Measurements from ENCODE around the gene HTT-AS.

Gene HTT-AS

GRCh38 chr4:3030566-3031356, 43.6 kb downstream of the HTT-AS start:
- no peak for DNase-seq (ENCODE audit: low spot score)

DNA sequence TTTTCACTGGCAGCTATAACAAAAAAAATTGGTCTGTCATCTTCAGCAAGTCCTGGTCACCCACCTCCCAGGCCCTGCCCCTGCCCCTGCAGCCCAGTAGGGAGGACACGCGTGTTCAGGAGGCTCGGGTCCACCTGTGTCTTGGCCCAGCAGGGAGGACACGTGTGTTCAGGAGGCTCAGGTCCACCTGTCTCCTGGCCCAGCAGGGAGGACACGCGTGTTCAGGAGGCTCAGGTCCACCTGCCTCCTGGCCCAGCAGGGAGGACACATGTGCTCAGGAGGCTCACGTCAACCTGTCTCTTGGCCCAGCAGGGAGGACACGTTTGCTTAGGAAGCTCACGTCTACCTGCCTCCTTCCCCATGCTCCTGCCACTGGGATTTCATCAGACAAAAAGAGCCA, 44.9 kb downstream of the HTT-AS start:
- no peak for DNase-seq (ENCODE audit: low spot score)

- DNase-seq (ENCODE audit: low spot score) = no peak
Measured at GRCh38 chr4:3026540-3026939, 47.8 kb downstream of the HTT-AS start.

GRCh38 chr4:3025881-3026280, 48.5 kb downstream of the HTT-AS start:
- no peak for DNase-seq (ENCODE audit: low spot score)

DNA sequence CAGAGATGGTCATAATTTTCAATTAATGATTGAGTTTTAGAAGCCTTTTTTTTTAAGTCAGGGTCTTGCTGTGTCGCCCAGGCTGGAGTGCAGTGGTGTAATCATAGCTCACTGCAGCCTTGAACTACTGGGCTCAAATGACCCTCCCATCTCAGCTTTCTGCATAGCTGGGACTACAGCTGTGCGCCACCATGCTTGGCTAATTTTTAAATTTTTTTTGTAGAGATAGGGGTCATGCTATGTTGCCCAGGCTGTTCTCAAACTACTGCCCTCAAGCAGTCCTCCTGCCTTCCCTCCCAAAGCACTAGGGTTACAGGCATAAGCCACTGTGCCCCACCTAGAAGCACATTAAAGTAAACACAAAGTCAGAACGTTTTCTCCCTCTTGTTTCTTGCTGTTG, 51.7 kb downstream of the HTT-AS start:
- no peak for DNase-seq (ENCODE audit: low spot score)

DNA sequence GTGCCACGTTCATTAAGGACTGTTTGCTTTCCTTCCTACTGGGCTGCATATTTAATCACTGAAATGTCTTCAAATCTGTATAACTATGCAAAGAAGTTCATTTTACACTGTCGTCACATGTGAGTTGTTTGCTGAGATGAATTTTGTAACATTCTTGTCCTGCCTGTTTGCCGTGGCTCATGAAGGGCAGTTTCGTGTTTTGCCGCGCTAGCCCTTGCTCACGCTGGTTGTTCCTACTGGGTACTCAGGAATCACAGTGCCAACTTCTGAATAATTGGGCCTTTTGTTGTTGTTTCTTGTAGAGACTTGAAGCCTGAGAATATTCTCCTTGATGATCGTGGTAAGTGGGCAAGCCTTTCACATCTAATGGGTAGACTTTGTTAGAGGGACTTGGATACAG, 52.2 kb downstream of the HTT-AS start:
- no peak for DNase-seq (ENCODE audit: low spot score)

GRCh38 chr4:3021627-3022026, 52.7 kb downstream of the HTT-AS start:
- no peak for DNase-seq (ENCODE audit: low spot score)

DNA sequence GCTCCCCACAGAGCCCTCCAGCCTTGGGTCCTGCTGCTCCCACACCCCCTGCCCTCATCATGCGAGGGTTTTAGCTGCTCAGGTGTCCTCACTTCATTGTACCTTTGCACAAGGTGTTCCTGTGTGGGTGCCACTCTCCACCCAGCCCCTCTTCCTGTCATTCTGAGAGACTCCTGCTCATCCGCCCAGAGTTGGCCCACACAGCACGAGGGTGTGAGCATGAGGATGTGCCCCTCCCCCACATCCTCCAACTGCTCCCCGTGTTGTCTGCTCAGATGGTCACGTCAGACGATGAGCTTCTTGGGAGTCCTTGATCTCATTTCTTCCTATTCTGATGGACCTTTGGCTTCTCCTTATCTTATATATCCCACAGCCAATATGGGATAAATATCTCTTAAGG, 53.2 kb downstream of the HTT-AS start:
- DNase-seq (ENCODE audit: low spot score) = no peak

GRCh38 chr4:3019145-3019846, 55.0 kb downstream of the HTT-AS start:
- no peak for DNase-seq (ENCODE audit: low spot score)

DNA sequence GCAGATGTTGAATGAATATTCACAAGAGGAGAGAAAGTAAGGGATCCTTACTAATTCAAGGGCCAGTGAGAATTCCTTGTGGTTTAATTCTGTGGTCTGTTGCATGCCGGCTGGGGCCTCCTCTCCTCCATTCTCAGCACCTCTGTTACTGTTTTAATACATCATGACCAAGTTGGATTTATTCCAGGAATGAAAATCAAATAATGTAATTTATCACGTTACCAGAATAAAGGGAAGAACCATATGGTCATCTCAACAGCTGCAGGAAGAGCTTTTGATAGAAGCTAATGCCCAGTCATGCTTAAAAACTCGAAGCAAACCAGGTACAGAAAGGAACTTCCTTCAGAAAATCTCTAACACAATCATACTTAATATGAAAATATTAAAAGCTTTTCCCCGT, 56.8 kb downstream of the HTT-AS start:
- DNase-seq (ENCODE audit: low spot score) = no peak

DNA sequence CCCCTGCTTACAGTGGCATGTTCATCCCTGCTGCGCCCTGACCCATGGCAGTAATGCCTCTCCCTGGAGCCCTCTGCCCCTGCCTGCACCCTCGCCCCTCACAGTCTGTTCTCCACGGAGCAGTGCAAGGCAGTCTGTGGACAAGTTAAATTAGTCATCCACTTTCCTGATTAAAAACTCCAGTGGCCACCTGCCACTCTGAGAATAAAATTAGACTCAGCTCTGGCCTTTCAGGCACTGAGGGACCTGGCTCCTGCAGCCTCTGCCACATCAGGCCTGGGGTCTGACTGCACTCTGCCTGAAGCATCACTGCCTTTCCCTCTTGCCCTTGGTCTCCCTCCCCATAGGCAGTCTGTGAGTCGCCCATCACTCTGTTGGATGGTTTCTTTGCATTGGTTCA, 57.4 kb downstream of the HTT-AS start:
- no peak for DNase-seq (ENCODE audit: low spot score)

DNA sequence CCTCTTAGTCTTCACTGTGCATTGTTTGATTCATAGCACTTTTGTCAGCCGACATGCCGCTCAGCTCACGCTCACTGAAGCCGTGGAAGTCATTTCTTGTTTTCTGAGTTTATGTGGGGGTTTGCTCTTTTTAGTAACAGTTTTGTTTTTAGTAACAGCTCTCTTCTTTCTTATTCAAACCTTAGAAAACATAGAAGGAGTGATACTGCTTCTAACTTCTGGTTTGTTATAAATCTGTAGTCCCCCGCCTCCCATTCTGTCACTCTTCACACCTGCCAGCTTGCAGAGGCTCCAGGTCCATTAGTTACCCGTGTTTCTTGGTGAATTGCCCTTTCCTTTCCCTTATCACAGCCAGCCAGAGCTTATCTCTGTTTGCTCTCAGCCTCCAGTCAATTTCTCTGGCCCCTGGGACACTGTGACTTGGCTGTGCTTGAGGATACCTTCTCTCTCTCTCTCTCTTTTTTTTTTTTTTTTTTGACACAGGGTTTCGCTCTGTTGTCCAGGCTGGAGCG, 60.4 kb downstream of the HTT-AS start:
- no peak for DNase-seq (ENCODE audit: low spot score)

All from AG08396 (cell line).